GM10266 (cell line): ENCODE data around the gene KRTAP5-11.

Source experiments
- DNase-seq: peaks from one replicate; pipeline ENCODE4 v3.0.0; 2012; ENCODE audit errors: extremely low spot score
- CTCF ChIP-seq: IDR thresholded peaks from 2 replicates; pipeline ENCODE4 v1.5.1; 2012; ENCODE audit warnings: mild to moderate bottlenecking, low read depth; ENCODE audit not compliant: control insufficient read depth, insufficient read depth; ENCODE audit errors: missing control alignments

Gene KRTAP5-11

GRCh38 chr11:71565263-71565662 lies 17.4 kb downstream of the KRTAP5-11 start, which contains the start of gene KRTAP5-10:
TSS of gene KRTAP5-10 (plus strand) at chr11:71565563. CDS start at chr11:71565588, 25 bp downstream.
- TF ChIP-seq CTCF, result no peak
- no peak for DNase-seq

GRCh38 chr11:71564430-71564829 lies 18.2 kb downstream of the KRTAP5-11 start:
- DNase-seq, result no peak
- no peak for TF ChIP-seq CTCF

- peak; percentile 65 for TF ChIP-seq CTCF
- DNase-seq, result peak; percentile 76
Measured at GRCh38 chr11:71563406-71563805, 19.3 kb downstream of the KRTAP5-11 start.

GRCh38 chr11:71562120-71562519 lies 20.6 kb downstream of the KRTAP5-11 start:
- TF ChIP-seq CTCF, result no peak
- no peak for DNase-seq

- DNase-seq, result no peak
- TF ChIP-seq CTCF, result no peak
Measured at GRCh38 chr11:71558996-71559395, 23.7 kb downstream of the KRTAP5-11 start.

GRCh38 chr11:71557257-71557656 lies 25.4 kb downstream of the KRTAP5-11 start:
- no peak for TF ChIP-seq CTCF

GRCh38 chr11:71556018-71556417 lies 26.7 kb downstream of the KRTAP5-11 start:
- no peak for DNase-seq
- no peak for TF ChIP-seq CTCF

More at GRCh38 chr11:71557257-71557656, 25.4 kb downstream of the KRTAP5-11 start:
- DNase-seq, result no peak

- no peak for TF ChIP-seq CTCF
- no peak for DNase-seq
Measured at GRCh38 chr11:71555508-71555907, 27.2 kb downstream of the KRTAP5-11 start.
